ENCODE measurements around the gene AKR1D1.
"Not testable (repeated sequence)": the region's sequence is repeated elsewhere in the genome, so short reads cannot be mapped to it uniquely, and the experiment has no call there.

The AKR1D1 gene

DNA sequence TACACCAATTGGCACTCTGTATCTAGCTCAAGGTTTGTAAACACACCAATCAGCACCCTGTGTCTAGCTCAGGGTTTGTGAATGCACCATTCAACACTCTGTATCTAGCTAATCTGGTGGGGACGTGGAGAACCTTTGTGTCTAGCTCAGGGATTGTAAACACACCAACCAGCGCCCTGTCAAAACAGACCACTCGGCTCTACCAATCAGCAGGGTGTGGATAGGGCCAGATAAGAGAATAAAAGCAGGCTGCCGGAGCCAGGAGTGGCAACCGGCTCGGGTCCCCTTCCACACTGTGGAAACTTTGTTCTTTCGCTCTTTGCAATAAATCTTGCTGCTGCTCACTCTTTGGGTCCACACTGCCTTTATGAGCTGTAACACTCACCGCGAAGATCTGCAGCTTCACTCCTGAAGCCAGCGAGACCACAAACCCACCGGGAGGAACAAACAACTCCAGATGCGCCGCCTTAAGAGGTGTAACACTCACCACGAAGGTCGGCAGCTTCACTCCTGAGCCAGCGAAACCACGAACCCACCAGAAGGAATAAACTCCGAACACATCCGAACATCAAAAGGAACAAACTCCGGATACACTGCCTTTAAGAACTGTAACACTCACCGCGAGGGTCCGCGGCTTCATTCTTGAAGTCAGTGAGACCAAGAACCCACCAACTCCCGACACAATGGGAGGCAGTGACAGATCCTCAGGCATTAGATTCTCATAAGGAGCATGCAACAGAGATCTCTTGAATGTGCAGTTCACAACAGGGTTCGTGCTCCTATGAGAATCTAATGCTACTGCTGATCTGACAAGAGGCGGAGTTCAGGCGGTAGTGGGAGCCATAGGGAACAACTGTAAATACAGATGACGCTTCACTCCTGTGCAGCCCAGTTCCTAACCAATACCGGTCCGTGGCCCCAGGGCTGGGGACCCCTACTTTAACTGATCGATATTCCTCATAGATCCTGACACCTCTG is 70.8 kb downstream of the AKR1D1 start:
- H3K9me3 Mint-ChIP-seq, H3K27ac Mint-ChIP-seq, H3K36me3 Mint-ChIP-seq, DNase-seq, H3K27me3 Mint-ChIP-seq, H3K4me1 Mint-ChIP-seq: not testable (repeated sequence)
- ATAC-seq (replicated peaks): peak in 1 of 2 donors; percentile 47
- peak overlapping the region in 1 of 2 donors; percentile 79 for H3K4me3 Mint-ChIP-seq

DNA sequence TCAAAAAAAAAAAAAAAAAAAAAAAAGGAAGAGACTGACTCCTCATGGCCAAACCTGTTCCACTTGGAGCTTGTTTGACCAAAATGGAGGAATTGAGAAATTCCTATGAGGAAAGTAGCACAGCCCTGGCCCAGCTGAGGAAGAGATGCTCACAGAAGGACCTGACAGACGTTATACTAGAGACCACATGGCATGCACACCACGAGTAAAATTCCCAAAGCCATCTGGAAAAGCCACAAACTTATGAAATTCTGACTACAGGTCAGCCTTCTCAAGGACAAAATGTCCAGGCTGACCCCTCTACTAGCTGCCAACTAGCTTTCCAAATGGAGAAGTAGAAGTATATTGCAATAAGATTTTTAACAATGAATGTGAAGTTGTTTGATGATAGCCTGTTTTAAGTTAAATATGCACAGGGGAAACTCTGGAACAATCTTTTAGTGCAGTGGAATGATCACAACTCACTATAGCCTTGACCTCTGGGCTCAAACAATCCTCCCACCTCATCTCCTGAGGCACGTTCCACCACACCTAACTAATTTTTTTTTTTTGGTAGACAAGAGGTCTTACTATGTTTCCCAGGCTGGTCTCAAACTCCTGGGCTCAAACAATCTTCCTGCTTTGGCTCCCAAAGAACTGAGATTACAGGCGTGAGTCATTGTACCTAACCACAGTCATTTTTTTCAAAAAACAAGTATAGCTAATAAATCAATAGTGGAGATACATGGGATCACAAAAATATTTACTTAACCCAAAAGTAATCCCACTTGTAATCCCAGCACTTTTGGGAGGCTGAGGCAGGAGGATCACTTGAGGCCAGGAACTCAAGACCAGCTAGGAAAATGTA is 75.7 kb downstream of the AKR1D1 start:
- Mint-ChIP-seq H3K4me3 (no peak overlapping the region), H3K9me3 (no peaks in the 10 kb centered on the region), H3K27ac (no peak overlapping the region), H3K36me3 (no peaks in the 10 kb centered on the region), H3K27me3 (peaks cover 0 to 9% of the 10 kb centered on the region in 2 donors), H3K4me1 (peaks cover 0 to 1% of the 10 kb centered on the region in 2 donors)
- DNase-seq (no peak), ATAC-seq (replicated peaks) (no peak)

DNA sequence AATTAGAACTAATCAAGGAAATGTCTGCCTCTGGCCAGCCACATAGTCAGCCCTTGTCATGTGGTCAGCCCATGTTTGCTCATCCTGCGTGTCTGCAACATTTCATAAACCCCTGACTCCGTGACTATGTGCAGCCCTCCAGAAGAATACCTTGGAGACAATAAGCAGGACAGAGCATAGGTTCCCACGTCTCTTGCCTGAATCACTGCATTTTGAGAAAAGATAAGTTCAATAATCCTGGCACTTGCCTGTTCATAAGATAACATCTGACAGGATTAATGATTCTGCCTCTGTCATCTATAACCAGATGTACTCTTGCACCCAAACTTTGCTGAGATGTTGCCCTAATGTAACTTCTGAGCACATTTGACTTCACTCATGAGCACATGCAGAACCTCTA is 78.4 kb downstream of the AKR1D1 start:
- Mint-ChIP-seq H3K4me3 (no peak overlapping the region), H3K4me1 (no peaks in the 10 kb centered on the region), H3K27me3 (peaks cover 0 to 3% of the 10 kb centered on the region in 2 donors), H3K27ac (no peak overlapping the region), H3K36me3 (no peaks in the 10 kb centered on the region), H3K9me3 (no peaks in the 10 kb centered on the region)
- no peak for DNase-seq
- ATAC-seq (replicated peaks): no peak

DNA sequence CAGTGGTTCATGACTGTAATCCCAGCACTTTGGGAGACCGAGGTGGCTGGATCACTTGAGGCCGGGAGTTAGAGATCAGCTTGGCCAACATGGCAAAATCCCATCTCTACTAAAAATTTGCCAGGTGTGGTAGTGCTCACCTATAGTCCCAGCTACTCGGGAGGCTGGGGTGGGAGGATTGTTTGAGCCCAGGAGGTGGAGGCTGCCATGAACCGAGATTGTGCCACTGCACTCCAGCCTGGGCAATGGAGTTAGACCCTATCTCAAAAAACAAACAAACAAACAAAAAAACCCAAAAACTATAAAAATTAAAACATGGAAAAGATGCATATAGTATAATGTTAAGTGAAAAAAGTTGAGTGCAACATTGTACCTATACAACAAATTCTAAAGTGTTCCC is 81.4 kb downstream of the AKR1D1 start:
- Mint-ChIP-seq H3K4me1 (no peaks in the 10 kb centered on the region), H3K27ac (no peak overlapping the region), H3K4me3 (no peak overlapping the region), H3K9me3 (no peaks in the 10 kb centered on the region), H3K27me3 (peaks cover 0 to 3% of the 10 kb centered on the region in 2 donors), H3K36me3 (no peaks in the 10 kb centered on the region)
- DNase-seq: no peak
- no peak for ATAC-seq (replicated peaks)

DNA sequence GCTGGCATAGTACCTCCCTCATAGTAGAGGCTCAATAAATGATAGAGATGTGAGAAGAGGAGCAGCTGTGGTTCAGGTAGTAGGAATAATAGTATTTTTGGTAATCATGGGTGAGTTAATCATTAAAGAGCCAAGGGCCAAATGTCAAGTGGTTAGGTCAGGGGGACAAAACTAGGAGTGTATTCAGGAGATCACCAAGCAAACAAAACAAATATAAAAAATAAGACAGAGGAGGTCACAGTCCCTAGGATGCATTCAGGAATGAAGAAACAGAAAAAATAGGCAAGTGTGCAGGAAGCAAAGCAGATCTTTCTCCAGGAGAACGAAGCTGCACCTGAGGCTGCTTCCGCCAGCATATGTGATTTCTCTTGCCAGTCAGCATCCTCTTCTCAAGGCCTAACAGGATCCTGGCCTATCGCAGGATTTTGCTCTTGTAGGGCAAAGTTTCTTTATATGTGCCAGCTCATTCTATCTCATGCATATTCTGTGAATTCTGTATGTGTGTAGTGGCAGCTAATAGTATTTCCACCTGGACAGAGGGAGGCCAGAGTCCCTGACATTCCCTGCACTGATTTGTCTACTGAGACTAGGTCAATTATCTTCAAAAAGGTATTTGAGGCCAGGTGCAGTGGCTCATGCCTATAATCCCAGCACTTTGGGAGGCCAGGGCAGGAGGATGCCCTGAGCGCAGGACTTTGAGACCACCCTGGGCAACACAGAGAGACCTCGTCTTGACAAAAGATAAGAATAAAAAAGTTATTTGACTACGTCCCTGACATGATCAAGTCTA is 82.7 kb downstream of the AKR1D1 start:
- Mint-ChIP-seq H3K27ac (no peak overlapping the region), H3K4me3 (no peak overlapping the region), H3K36me3 (peaks cover 0 to under 1% of the 10 kb centered on the region in 2 donors), H3K27me3 (peaks cover 0 to 3% of the 10 kb centered on the region in 2 donors), H3K9me3 (peaks cover under 1% of the 10 kb centered on the region in 2 donors), H3K4me1 (no peaks in the 10 kb centered on the region)
- DNase-seq (no peak), ATAC-seq (replicated peaks) (no peak)

DNA sequence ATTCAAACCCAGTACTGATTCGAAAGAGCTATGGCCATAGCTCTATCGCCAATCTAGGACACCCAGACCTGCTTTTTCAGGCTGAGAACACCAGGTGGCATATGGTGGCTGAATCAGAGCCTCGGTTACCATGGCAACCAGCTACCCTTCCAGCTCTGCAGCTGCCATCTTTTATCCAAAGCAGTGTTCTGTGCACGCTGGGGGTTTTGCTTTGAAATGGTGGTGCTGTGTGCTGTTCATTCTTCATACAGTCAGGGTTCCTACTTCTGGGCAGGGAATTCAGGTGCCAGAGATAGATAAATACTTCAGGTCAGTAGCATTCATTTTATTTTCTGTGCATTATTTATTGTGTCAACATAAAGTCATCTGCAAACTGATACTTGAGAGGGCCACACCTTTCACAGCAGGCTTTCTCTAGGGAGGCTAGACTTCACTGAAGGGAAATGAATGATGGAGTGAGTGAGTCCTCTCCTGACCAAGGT is 85.4 kb downstream of the AKR1D1 start:
- no peaks in the 10 kb centered on the region for H3K4me1 Mint-ChIP-seq
- peaks cover 9 to 11% of the 10 kb centered on the region in 2 donors for H3K9me3 Mint-ChIP-seq
- H3K27ac Mint-ChIP-seq: no peak overlapping the region
- ATAC-seq (replicated peaks) (peak; percentile 97 to 98), DNase-seq (peak; percentile 69)
- H3K36me3 Mint-ChIP-seq: peaks cover 5 to 11% of the 10 kb centered on the region in 2 donors
- peaks cover 0 to 8% of the 10 kb centered on the region in 2 donors for H3K27me3 Mint-ChIP-seq
- no peak overlapping the region for H3K4me3 Mint-ChIP-seq

DNA sequence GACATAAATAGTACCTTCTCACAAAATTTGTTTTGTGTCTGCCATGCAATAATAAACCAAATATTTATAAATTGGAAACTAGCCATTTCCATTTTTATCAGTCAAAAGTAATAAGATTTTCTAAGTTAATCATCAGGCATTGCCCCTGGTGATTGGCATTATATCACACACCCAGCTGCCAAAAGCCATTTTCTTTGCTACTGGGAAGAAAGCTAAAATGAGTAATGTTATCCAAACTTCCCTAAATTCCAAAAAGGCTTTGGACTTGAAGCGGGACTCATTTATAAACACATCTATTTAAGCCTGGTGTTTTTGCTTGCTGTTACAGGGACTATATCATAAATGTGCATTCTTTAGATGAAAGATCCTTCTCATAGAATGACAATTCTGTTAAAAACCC is 86.0 kb downstream of the AKR1D1 start:
- peaks cover 5 to 11% of the 10 kb centered on the region in 2 donors for H3K36me3 Mint-ChIP-seq
- no peak for DNase-seq
- peaks cover 9 to 11% of the 10 kb centered on the region in 2 donors for H3K9me3 Mint-ChIP-seq
- ATAC-seq (replicated peaks): no peak
- H3K4me3 Mint-ChIP-seq: no peak overlapping the region
- H3K4me1 Mint-ChIP-seq: no peaks in the 10 kb centered on the region
- no peak overlapping the region for H3K27ac Mint-ChIP-seq
- peaks cover 0 to 5% of the 10 kb centered on the region in 2 donors for H3K27me3 Mint-ChIP-seq

DNA sequence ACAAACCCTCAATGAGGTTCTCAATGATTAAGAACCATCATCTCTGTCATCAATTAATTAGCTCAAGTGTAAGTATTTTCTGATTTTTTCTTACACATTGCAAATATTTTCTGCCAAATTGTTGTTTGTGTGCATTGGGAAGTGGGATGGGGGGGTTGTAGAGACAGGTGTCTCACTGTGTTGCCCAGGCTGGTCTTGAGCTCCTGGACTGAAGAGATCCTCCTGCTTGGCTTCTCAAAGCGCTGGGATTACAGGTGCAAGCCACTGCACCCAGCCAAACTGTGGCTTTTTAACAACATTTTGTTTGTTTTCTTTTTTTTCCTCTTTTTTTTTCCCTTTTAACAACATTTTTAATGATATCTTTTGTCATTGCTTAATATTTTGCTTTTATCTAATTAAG is 87.5 kb downstream of the AKR1D1 start:
- H3K4me1 Mint-ChIP-seq: no peaks in the 10 kb centered on the region
- no peak overlapping the region for H3K27ac Mint-ChIP-seq
- no peak for DNase-seq
- H3K36me3 Mint-ChIP-seq: peaks cover 5 to 11% of the 10 kb centered on the region in 2 donors
- no peak for ATAC-seq (replicated peaks)
- H3K27me3 Mint-ChIP-seq: peaks cover 0 to 5% of the 10 kb centered on the region in 2 donors
- peaks cover 9 to 11% of the 10 kb centered on the region in 2 donors for H3K9me3 Mint-ChIP-seq
- H3K4me3 Mint-ChIP-seq: no peak overlapping the region

DNA sequence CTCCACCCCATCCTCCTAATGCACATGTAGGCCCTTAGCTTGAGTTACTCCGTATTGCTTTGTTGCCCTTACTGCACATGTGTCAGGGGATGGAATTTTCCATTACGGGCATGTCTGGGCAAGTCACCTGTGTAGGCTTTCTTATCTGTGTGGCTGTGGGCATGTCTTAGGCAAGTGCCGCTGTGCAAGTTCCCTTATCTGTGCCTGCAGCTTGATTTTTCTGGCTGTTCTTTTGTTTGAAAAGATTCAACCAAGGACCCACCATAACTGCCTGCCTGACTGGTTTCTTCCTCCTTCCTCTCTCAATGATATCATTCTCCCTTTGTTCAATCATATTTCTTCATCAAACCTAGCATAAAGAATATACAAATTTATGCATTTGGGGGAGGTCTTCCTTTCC is 88.5 kb downstream of the AKR1D1 start:
- DNase-seq (no peak), ATAC-seq (replicated peaks) (no peak)
- no peak overlapping the region for H3K27ac Mint-ChIP-seq
- H3K4me1 Mint-ChIP-seq: no peaks in the 10 kb centered on the region
- H3K27me3 Mint-ChIP-seq: peaks cover 0 to 5% of the 10 kb centered on the region in 2 donors
- H3K4me3 Mint-ChIP-seq: no peak overlapping the region
- H3K36me3 Mint-ChIP-seq: peaks cover 5 to 11% of the 10 kb centered on the region in 2 donors
- peaks cover 9 to 11% of the 10 kb centered on the region in 2 donors for H3K9me3 Mint-ChIP-seq

DNA sequence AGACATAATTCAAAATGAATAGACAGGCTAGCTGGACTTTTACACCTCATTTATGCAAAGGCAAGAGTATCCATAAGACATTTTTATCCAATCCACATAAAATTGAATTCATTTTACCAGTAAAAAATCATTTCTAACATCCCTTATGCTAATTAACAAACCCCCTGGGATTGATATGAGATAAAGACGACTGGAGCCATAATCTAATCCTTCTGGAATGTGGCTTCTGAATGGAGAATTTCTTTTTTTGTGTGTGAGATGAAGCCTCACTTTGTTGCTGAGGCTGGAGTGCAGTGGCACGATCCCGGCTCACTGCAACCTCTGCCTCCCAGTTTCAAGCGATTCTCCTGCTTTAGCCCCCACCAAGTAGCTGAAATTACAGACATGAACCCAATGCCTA is 90.4 kb downstream of the AKR1D1 start:
- Mint-ChIP-seq H3K27me3 (peaks cover 0 to 5% of the 10 kb centered on the region in 2 donors), H3K9me3 (peaks cover 9 to 11% of the 10 kb centered on the region in 2 donors), H3K4me1 (peaks cover 2 to 11% of the 10 kb centered on the region in 2 donors), H3K4me3 (no peak overlapping the region), H3K36me3 (peaks cover 5 to 11% of the 10 kb centered on the region in 2 donors), H3K27ac (no peak overlapping the region)
- no peak for ATAC-seq (replicated peaks)
- DNase-seq: no peak

DNA sequence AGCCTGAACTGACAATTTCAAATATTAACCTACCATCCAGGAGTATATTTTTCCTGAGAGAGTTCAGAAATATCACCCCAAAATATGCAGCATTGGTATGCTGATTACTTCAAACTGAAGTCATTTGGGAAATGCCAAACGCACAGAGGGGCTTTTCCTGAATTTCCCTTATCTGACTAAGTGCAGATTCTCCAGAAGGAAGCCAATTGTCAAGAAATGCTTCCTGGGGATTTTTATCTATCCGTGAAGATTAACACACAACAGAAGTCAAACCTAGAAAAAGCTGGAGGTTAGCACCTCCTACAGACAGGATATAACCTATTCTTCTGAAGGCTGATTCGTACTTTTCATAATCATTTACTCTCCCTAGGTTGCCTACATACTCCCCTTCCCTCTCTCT is 91.0 kb downstream of the AKR1D1 start:
- ATAC-seq (replicated peaks) (no peak), DNase-seq (no peak)
- H3K4me3 Mint-ChIP-seq: no peak overlapping the region
- peaks cover 0 to 5% of the 10 kb centered on the region in 2 donors for H3K27me3 Mint-ChIP-seq
- peaks cover 2 to 11% of the 10 kb centered on the region in 2 donors for H3K4me1 Mint-ChIP-seq
- no peak overlapping the region for H3K27ac Mint-ChIP-seq
- peaks cover 5 to 11% of the 10 kb centered on the region in 2 donors for H3K36me3 Mint-ChIP-seq
- H3K9me3 Mint-ChIP-seq: peaks cover 9 to 11% of the 10 kb centered on the region in 2 donors

DNA sequence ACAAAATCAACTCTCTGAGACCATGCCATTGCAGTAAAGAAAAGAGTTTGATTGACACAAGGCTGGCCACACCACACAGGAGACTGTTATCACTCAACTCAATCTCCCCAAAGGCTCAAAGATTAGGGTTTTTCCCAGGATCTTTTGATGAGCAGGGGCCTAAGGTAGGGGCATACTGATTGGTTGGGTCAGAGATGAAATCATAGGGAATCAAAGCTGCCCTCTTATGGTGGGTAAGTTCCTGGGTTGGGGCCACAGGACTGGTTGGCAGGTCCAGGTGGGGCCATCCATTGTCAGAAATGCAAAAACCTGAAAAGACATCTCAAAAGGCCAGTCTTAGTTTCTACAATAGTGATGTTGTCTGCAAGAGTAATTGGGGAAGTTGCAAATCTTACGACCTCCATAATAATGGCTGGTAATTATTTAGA is 91.6 kb downstream of the AKR1D1 start:
- H3K9me3 Mint-ChIP-seq: peaks cover 9 to 11% of the 10 kb centered on the region in 2 donors
- no peak overlapping the region for H3K27ac Mint-ChIP-seq
- ATAC-seq (replicated peaks) (peak in 1 of 2 donors; percentile 21), DNase-seq (no peak)
- no peak overlapping the region for H3K4me3 Mint-ChIP-seq
- H3K36me3 Mint-ChIP-seq: peaks cover 5 to 11% of the 10 kb centered on the region in 2 donors
- H3K4me1 Mint-ChIP-seq: peaks cover 2 to 11% of the 10 kb centered on the region in 2 donors
- H3K27me3 Mint-ChIP-seq: peaks cover 5 to 6% of the 10 kb centered on the region in 2 donors
